Measurements from ENCODE around the gene MEIOB.
A peak's percentile ranks its signal among the peaks of the same experiment; 100 is the strongest.
"Not testable (repeated sequence)": the region's sequence is repeated elsewhere in the genome, so short reads cannot be mapped to it uniquely, and the experiment has no call there.

Gene MEIOB

DNA sequence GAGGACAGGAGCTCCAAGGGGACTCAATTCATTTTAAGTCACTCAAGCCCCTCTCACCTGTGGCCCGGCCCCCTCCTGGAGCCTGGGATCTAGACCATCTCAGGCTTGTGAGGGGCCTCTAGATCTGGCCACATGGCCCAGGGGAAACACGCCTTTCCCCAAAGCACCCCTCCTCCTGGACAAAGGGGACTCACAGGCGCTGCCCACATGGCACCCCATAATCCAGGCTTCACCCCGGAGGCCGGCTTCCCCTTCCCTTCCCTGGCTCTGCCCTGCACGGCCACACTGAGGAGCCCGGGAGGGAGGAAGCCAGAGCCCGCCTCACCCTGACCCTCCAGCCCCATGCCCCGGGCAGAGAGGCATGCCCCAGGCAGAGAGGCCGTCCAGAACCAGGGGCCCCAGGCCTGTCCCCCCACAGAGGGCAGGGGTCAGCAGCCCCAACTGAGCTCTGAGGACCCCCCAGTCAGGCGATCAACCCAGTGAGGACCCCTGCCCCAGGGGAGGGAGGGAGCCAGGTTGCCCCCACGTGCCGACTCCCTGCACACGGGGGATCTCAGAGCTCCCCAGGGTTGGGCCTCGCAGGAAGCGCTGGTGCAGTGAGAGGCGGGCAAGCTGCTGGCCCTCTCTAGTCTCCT, 35.4 kb upstream of the MEIOB start:
- no peak for DNase-seq

DNA sequence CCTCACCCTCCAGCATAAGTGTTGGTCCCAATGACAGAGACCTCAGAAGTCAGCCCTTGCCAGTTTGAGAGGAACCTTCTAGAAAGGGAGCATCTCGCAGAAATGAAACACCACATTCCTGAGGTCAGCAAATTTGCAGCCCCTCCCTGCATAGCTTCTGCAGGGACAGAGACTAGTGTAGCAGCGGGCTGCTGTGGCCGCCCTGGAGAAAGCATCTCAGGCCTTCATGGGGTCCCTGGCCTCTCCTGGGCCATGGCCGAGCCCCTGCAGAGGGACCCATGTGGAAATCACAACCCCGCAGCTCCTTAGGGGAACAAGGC, 34.8 kb upstream of the MEIOB start:
- no peak for DNase-seq

DNA sequence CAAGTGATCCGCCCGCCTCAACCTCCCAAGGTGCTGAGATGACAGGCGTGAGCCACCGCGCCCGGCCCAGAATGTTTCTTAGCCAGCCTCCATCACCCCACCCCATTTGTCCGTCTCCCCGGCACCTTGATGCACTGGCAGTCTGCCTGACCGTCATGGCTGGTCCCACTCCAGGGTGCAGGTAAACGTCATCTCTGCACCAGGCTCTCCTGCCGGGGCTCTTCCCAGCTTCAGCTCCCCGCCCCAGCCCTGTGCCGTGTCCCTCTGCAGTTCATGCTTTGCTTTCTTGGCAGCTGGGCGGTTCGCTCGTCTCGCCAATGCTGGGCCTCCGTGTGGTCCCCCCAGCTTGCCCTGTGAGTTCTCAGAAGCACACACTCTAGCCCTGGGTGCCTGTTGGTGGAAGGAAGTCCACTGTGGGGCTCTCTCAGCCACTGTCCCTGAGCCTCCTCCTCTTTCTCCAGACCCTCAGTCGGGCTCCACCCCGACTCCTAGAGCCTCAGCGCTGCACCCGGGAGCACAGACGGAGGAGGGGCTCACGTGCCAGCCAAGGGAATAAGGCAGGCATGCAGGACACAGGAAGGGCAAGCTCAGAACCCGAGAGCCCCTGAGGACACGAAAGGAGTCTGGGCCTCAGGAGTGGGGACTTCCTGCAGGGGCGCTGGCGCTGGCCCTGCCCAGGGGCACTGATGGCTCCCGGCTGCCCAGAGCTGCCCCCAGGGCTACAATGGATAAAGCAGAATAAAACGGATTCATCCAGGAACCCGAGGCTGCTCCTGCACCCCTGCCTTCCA, 34.3 kb upstream of the MEIOB start:
- peak; percentile 84 for DNase-seq

DNA sequence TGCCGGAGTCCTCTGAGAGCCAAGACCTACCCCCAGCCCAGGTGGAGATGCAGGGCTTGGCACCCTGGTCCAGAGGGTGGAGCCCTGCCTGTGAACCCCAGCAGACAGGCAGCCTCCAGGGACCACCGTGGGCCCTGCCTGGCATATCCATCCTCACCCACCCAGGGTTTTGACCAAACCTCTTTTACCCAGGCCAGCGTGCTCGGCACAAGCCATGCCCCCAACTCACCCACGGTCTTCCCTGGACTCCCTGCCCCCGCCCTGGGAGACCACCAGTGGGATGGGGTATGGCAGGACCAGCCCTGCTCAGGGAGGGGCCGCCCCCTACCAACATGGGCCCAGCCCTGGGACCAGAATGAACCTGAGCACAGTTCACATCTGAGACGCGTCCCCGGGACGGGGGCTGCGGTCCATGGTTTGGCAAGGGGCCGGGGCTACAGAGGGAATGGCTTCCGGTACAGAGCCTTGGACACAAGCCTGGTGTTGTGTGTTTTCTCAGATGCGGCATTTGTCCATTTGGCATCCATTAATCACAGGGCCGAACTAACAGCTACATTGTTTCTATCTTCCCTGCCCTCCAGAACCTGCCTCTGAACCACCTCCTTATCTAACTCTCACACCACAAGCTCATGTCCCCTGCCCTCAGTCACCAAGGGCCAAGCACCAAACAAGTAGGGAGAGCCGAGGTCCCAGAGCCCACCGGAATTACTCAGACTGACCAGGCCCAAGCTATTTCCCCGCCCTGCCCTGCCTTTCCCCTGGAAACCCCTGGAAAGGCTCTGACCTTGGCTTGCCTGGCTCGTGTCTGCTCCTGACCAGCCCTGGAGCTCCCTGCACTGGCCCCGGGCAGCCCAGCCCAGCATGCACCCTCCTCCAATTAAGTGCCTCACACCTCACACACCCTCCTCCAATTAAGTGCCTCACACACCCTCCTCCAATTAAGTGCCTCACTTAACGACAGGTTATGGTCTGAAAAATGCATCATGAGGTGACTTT, 32.2 kb upstream of the MEIOB start:
- DNase-seq = no peak

DNA sequence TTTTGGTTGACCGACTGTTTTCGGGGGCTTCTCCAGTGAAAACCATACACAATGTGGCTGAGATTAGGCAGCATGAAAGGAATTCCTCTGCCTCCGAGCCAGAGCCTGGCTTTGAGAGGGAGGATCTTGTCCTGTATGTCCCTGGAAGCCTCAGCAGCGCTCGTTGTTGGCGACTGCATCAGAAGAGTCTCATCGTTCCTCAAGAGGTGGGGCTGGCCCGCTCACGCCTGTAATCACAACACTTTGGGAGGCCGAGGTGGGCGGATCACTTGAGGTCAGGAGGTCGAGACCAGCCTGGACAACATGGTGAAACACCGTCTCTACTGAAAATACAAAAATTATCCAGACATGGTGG, 31.2 kb upstream of the MEIOB start:
- no peak for DNase-seq

DNA sequence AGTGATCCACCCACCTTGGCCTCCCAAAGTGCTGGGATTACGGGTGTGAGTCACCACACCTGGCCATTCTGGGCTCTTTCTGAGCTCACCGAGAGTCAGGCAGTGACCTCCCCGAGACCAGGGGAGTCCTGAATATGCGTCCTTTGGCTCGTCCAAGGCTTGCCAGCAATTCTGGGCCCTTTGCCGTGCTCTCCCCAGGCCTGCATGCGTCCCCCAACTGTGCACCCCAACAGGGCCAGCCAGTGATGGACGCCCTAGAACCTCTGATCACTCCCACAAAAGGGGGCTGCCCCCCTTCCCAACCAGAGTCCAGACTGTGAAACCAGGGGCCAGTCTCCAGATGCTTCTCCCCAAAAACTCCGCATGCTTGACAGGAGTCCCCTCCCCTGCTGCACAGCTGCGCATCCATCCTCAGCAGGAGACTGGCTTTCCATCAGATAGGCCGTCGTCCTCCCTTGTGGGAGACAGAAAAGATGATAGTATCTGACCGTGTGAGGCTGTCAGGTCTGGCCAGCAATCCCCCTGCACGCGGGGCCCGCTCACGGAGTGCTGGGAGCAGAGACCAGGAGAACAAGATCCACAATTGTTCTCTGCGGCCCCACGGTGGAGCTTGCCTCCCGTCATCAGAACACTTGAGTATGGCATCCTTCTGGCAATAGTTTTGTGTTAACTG, 30.7 kb upstream of the MEIOB start:
- DNase-seq = no peak

DNA sequence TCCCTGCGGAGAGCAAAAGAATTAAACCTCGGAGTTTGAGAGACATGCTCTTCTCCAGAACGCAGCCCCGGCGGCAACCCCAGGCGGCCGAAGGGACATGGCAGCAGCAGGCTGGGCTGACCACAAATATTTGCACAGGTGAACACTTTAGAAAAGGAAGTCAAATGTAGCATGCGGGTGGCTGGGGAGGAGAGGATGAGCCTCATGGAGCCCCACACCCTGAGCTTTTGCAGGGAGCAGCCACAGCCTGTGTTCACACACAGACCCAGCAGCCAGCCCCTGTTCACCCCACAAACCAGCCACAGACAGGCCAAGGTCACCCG, 28.4 kb upstream of the MEIOB start:
- DNase-seq = peak; percentile 87

DNA sequence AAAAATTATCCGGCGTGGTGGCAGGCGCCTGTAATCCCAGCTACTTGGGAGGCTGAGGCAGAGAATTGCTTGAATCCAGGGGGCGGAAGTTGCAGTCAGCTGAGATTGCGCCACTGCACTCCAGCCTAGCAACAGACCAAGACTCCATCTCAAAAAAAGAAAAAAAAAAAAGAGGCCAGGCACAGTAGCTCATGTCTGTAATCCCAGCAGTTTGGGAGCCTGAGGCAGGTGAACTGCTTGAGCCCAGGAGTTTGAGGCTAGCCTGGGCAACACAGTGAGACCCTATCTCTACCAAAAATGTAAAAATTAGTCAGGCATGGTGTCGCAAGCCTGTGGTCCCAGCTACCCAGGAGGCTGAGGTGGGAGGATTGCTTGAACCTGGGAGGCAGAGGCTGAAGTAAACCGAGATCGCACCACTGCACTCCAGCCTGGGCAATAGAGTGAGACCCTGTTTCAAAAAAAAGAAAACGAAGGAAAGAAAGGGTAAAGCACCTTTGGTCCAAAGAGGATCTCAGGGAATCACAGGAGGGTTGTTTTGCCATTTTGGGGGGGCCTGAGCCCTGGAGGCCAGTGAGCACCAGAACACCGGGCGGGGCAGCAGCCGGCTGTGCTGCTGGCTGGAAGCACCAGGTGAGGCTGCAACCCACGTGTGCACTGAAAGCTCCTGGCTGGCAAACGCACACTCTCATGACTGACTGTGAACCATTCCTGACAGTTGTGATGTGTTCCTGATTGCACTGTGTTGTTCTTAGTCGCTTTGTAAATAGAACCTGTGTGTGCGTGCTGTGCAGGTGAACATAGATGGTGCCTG, 27.9 kb upstream of the MEIOB start:
- DNase-seq = peak; percentile 87

DNA sequence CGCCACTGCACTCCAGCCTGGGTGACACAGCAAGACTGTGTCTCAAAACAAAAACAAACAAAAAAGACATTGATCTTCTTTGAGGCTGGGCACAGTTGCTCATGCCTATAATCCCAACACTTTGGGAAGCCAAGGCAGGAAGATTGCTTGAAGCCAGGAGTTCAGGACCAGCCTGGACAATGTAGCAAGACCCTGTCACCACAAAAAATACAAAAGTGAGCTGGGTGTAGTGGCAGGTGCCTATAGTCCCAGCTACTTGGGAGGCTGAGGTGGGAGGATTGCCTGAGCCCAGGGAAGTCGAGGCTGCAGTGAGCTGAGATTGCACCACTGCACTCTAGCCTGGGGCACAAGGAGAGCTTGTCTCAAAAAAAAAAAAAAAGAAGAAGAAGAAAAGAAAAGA, 25.7 kb upstream of the MEIOB start:
- DNase-seq = not testable (repeated sequence)

DNA sequence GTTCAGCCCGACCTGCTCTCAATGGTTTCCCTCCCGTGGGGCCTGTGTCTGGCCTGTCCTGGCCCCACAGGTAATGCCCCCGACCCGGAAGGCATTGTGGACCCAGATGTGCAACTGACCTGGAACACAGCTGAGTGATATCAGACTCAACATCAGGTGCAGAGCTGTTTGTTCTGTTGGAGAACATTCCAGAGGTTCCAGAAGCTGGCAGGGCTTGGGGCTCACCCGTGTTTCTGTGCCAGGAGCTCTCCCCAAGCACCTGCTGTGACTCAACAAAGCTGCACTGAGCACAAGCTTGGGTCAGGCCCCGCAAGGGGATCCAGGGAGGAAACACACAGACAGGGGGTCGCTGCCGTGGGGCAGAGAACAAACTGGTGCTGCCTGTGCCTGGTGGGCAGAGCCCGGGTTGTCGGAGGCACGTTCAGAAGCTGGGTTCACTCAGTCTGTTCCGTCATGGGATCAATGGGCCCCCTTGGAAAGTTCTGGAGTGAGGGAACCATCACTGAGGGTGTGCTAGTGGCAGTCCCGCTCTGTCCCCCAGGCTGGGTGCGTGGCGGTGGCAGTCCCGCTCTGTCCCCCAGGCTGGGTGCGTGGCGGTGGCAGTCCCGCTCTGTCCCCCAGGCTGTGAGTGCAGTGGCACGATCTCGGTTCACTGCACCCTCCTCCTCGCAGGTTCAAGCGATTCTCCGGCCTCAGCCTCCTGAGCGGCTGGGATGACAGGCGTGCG, 24.1 kb upstream of the MEIOB start:
- no peak for DNase-seq

DNA sequence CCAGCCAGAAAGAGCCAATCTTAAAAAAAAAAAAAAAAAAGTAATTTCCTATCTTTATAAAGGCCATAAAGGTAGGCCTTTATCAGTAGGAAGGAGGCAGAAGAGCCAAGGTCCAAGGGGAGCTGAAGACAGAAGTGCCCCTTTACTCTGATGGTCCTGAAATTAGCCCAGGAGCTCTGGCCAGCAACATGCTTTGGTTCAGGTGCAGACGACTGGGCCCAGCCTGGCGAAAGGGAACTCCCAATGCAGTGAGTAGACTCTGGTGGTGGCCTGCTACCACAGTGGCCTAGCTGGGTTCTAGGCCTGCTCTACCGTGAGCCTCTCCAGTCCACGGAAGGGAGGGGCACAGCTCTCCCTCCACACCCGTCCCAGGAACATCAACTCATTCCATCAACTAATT, 23.1 kb upstream of the MEIOB start:
- no peak for DNase-seq

DNA sequence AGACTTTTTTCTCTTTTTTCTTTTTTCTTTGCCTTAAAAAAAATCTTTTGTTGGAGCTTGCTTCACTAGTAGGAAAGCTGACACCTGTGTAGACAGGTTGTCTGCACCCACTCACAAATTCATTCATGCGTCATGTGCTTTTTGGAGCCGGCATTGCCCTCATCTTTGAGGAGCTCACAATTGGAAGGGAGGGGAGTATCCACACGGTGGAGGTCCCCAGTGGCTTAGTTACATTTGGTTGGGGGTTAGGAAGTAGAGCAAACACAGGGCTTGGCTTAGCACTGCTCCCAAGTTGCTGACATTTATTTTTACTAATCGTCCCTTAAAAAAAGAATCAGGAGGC, 18.7 kb upstream of the MEIOB start:
- peak; percentile 89 for DNase-seq

DNA sequence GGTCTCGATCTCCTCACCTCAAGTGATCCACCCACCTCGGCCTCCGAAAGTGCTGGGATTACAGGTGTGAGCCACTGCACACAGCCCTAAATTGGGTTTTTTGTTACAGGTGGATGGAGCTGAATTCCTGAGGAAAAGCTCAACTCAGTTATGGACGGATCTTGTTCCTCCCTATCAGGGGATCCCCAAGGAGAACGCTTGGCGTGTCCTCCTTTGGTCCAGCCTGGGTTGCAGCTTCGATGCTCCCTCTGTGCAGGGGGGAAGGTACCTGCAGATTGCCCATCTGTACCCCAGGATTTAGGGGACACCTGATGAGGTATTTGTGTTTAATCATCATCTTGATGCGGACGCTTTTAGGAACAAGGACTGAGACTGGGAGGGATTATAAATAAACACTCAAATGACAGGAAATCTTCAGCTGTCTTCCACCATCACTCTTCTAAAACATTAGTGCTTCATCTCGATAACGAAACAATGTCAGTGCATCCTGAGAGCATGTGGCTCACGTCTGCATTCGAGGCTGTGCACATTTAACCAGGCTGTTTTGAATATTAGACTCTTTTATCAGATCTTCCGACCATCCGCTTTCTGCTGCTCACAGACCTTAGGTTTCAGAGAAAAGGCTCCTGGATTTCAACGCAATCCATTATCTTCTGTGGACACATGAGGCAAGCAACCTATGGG, 18.2 kb upstream of the MEIOB start:
- DNase-seq = peak; percentile 88

DNA sequence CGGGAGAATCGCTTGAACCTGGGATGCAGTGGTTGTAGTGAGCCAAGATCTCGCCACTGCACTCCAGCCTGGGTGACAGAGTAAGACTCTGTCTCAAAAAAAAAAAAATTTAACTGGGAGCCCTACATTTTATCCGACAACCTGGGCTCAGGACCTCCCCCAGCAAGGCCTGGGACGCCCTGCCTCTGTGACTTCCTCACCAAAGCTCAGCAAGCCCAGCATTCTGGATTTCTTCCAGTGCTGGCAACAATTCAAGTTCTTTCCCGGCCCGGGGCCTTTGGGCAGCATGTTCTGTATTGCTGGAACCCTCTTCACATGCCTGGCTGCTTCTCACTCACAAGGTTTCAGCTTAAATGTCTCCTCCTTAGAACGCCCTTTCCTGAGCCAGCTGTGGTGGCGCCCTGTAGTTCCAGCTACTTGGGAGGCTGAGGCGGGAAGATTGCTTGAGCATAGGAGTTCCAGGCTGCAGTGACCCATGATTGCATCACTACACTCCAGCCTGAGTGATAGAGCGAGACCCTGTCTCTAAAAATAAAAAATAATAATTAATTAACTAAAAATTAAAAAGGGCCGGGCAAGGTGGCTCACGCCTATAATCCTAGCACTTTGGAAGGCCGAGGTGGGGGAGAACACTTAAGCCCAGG, 15.9 kb upstream of the MEIOB start:
- peak; percentile 78 for DNase-seq

DNA sequence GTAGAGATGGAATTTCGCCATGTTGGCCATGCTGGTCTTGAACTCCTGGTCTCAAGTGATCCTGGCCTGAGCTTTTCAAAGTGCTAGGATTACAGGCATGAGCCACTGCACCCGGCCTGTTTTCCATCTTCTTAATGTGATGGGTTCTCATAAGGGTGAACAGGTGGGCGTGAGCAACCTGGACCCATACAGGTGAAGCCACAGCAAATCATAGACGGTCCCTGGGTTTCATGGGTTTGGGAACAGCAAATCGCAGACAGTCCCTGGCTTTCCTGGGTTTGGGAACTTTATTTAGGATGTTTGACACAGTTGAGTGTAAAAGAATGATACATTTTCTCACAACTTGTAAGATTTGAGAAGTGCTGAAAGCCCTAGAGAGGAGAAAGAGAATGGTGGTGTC, 12.9 kb upstream of the MEIOB start:
- DNase-seq = no peak

DNA sequence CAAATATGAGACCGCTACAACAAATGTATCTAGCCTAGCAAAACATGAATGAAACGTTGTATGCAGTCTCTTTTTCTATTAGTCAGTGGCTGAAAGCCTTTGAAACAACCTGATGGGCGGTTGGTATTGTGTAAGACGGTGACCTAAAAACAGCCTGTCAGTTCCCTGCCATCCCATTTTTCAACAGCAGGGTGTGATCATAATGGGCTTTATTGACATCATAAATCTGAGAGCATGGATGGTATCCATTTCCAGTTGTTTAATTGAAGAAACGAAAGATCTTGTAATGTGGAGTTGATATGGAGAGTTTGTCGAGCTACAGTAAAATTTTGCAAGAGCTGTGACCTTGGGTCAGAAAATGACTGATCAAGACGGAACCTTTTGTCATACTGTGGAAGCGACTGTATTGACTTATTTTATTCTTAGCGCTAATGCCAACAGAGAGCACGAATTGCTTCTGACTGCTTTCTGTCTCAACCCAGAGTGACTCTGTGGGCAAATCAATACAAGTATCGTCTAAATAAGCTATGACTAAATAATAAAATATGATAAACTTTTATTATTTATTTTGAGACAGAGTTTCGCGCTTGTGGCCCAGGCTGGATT, 12.3 kb upstream of the MEIOB start:
- no peak for DNase-seq

DNA sequence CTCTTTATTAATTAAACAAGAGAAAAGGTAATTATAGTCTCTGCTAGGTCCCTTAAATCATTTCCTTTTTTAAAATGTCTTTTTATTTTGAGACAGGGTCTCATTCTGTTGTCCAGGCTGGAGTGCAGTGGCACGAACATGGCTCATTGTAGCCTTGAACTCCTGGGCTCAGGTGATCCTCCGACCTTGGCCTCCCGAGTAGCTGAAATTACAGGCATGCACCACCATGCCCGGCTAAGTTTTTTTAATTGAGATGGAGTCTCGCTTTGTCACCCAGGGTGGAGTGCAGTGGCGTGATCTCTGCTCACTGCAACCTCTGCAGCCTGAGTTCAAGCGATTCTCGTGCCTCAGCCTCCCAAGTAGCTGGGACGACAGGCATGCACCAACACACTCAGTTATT, 9.2 kb upstream of the MEIOB start:
- not testable (repeated sequence) for DNase-seq

DNA sequence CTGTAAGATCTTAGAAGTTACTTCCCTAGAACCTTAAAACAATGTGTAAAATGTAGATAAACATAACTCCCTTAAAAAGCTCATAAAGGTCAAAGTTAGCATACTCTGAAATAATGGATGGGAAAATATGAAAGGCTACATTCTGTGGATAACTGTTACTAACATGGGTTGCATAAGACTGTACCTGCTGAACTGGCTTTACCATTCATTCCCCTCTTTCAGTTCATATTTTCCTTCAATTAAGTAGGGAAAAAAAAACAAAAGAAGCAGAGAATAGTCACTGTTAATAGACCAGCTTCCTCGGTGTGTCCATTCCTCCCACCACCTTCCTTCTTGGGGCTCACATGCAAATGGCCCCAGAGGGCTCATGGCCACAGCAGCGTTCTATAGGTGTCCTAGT, 7.5 kb upstream of the MEIOB start:
- DNase-seq = no peak

DNA sequence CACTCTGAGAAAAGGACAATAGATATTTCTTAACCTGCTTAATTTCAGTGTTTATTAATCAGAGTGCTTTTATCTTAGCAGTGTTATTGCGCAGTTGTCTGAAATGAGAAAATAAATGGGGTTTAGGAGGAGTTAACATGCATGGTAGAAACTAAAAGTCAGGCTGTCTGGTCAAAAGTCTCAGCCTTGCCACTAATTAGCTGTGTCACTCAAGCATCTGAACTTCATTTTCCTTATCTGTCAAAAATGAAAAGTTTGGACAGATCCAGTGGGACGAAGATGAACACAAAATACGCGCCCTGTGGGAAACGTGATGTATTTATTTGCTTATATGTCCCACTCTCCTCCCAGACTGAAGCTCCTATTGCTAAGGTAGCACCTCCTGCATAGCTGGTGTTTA, 6.3 kb upstream of the MEIOB start:
- no peak for DNase-seq

DNA sequence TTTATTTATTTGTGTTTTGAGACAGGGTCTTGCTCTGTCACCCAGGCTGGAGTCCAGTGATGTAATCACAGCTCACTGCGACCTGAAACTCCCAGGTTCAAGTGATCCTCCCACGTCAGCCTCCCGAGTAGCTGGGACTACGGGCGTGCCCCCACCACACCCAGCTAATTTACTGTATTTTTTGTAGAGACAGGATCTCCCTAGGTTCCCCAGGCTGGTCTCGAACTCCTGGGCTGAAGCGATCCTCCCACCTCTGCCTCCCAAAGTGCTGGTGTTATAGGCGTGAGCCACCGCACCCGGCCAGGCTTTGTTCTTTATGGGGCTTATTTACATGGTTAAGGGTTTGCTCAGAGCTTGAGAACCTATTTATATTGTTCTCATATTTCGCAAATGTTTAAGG, 5.8 kb upstream of the MEIOB start:
- DNase-seq = no peak
